IPS-15b (cell line): ENCODE measurements around the gene RNF151.

ENCODE experiments used
- H3K27me3 ChIP-seq: one replicate; pipeline ENCODE4 v1.6.1; 2013; ENCODE audit warnings: low read length; ENCODE audit not compliant: control insufficient read depth, insufficient read depth
- H3K36me3 ChIP-seq: one replicate; pipeline ENCODE4 v1.6.1; 2013; ENCODE audit warnings: low read length; ENCODE audit not compliant: control insufficient read depth, insufficient read depth
- H3K4me1 ChIP-seq: one replicate; pipeline ENCODE4 v1.6.1; 2013; ENCODE audit warnings: mild to moderate bottlenecking, low read length; ENCODE audit not compliant: control insufficient read depth, insufficient read depth
- H3K4me3 ChIP-seq: one replicate; pipeline ENCODE4 v1.5.1; 2013; ENCODE audit warnings: low read depth, low read length
- H3K9ac ChIP-seq: one replicate; pipeline ENCODE4 v1.6.1; 2013; ENCODE audit warnings: low read depth, mild to moderate bottlenecking, low read length
- H3K9me3 ChIP-seq: one replicate; pipeline ENCODE4 v1.6.1; 2013; ENCODE audit warnings: mild to moderate bottlenecking, low read length; ENCODE audit not compliant: control insufficient read depth, insufficient read depth

Gene RNF151

DNA sequence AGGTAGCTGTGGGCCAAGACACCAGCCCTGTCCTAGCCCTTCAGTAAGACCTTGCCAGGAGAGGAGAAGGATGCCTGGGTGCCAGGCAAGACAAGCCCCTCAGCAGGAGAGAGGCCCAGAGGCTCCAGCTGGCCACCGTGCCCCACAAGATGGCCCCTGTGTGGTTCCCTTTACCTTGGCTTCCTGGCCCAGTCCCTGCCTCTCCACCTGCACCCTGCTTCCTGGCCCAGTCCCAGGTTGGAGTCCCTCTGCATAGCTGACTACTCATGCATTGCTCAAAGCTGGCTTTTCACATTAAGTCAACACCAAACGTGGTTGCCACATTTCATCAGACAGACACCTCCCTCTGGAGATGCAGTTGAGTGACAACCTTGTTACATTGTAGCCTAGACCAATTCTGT is 27.1 kb downstream of the RNF151 start:
- H3K9ac ChIP-seq = no peak overlapping the region
- no peak overlapping the region for H3K4me3 ChIP-seq
- no peaks in the 10 kb centered on the region for H3K4me1 ChIP-seq
- H3K27me3 ChIP-seq = peaks cover 17% of the 10 kb centered on the region
- H3K9me3 ChIP-seq = no peaks in the 10 kb centered on the region
- H3K36me3 ChIP-seq = peaks cover 14% of the 10 kb centered on the region

DNA sequence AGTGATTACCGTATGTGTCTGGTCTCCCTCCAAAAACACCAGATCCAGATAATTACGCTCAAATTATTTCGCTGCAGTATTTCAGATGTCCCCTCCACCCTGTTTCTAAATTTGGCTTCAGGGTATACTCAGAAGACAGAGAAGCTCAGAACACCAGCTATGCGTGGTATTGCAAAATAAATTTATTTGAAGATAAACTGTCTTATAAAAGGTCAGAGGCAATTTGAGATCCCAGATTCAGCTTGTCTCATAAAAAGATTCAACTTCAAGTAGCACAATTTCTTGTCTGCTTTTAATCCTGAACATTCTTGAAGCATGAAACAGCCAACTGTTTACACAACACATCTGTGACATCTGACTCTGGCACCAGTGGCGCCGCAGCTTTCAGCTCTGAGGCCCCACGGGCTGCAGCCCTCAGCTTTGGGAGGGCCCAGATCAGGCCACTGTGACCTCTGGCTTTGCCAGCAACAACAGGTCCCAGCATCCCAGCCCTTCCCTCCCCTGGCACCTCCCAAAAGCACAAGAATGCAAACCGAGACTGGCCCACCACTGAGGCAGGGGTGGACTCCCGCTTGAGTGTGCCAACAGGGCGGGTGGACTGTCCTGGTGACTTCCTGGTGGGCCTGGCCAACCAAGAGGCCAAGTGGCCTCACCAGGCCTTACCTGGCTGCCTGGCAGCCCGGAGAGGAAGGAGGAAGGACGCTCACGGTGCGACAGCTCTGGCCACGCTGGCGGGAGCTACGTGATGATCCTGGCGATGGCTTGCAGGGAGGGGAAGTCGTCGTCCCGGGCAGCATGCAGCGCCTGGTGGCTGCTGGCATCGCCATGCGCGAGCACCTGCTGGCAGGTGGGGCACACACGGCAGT is 31.1 kb downstream of the RNF151 start:
- no peaks in the 10 kb centered on the region for H3K4me1 ChIP-seq
- no peaks in the 10 kb centered on the region for H3K9me3 ChIP-seq
- peaks cover 49% of the 10 kb centered on the region for H3K36me3 ChIP-seq
- no peak overlapping the region for H3K4me3 ChIP-seq
- H3K9ac ChIP-seq = no peak overlapping the region
- H3K27me3 ChIP-seq = no peaks in the 10 kb centered on the region

DNA sequence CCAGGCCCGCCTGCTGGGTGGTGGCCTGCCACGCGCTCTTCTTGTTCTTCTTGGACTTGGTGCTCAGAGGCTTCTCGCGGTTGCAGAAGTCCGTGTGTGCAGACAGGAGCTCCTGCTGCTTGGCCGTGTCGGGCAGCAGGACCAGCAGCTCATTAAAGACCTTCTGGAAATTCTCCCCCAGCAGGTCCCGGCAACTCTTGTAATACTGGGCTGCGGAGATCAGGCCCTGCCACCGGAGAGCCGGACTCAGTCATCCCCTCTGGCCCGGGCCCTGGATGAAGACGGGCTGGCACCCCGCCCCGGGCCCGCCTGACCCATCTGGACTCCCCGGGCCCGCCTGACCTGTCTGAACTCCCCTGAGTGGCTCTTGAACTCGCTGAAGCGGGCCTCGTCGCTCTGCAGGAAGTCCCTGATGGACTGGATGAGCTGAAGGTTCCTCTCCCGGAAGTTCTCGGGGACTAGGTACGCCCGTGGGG is 31.7 kb downstream of the RNF151 start:
- H3K36me3 ChIP-seq = peaks cover 56% of the 10 kb centered on the region
- H3K4me3 ChIP-seq = no peak overlapping the region
- no peaks in the 10 kb centered on the region for H3K9me3 ChIP-seq
- no peaks in the 10 kb centered on the region for H3K4me1 ChIP-seq
- H3K27me3 ChIP-seq = no peaks in the 10 kb centered on the region
- H3K9ac ChIP-seq = no peak overlapping the region

- peaks cover 58% of the 10 kb centered on the region for H3K36me3 ChIP-seq
- no peak overlapping the region for H3K4me3 ChIP-seq
- H3K27me3 ChIP-seq = no peaks in the 10 kb centered on the region
- H3K4me1 ChIP-seq = peaks cover 2% of the 10 kb centered on the region
- H3K9ac ChIP-seq = no peak overlapping the region
- H3K9me3 ChIP-seq = no peaks in the 10 kb centered on the region
These were observed 32.5 kb downstream of the RNF151 start for GRCh38 chr16:1998852-1999801.

- Histone ChIP-seq H3K27me3 (no peaks in the 10 kb centered on the region), H3K4me3 (no peak overlapping the region), H3K9me3 (no peaks in the 10 kb centered on the region), H3K36me3 (peaks cover 58% of the 10 kb centered on the region), H3K9ac (no peak overlapping the region), H3K4me1 (peaks cover 2% of the 10 kb centered on the region)
These were observed 33.3 kb downstream of the RNF151 start for GRCh38 chr16:1999866-2000514.

GRCh38 chr16:2001035-2001434 is 34.4 kb downstream of the RNF151 start:
- no peaks in the 10 kb centered on the region for H3K27me3 ChIP-seq
- no peaks in the 10 kb centered on the region for H3K9me3 ChIP-seq
- no peak overlapping the region for H3K4me3 ChIP-seq
- peaks cover 58% of the 10 kb centered on the region for H3K36me3 ChIP-seq
- peaks cover 2% of the 10 kb centered on the region for H3K4me1 ChIP-seq
- no peak overlapping the region for H3K9ac ChIP-seq

GRCh38 chr16:2001456-2002355 is 35.0 kb downstream of the RNF151 start:
- H3K9me3 ChIP-seq = no peaks in the 10 kb centered on the region
- H3K4me3 ChIP-seq = no peak overlapping the region
- H3K27me3 ChIP-seq = no peaks in the 10 kb centered on the region
- peaks cover 58% of the 10 kb centered on the region for H3K36me3 ChIP-seq
- H3K4me1 ChIP-seq = peaks cover 2% of the 10 kb centered on the region
- no peak overlapping the region for H3K9ac ChIP-seq

- Histone ChIP-seq H3K36me3 (peaks cover 58% of the 10 kb centered on the region), H3K4me1 (peaks cover 2% of the 10 kb centered on the region), H3K9ac (no peak overlapping the region), H3K9me3 (no peaks in the 10 kb centered on the region), H3K27me3 (no peaks in the 10 kb centered on the region), H3K4me3 (no peak overlapping the region)
These were observed 36.0 kb downstream of the RNF151 start for GRCh38 chr16:2002406-2003230.

- H3K36me3 ChIP-seq = peaks cover 52% of the 10 kb centered on the region
- no peaks in the 10 kb centered on the region for H3K27me3 ChIP-seq
- no peak overlapping the region for H3K4me3 ChIP-seq
- no peaks in the 10 kb centered on the region for H3K9me3 ChIP-seq
- peaks cover 5% of the 10 kb centered on the region for H3K4me1 ChIP-seq
- no peak overlapping the region for H3K9ac ChIP-seq
These were observed 36.7 kb downstream of the RNF151 start for GRCh38 chr16:2003231-2003826.
